ENCODE measurements around the gene LMTK2. TPM values are rescaled to one million over a fixed set of nuclear protein-coding genes. Genes with fewer than 3 reads are reported as not detected.

LMTK2 gene
- total and polyA plus RNA-seq, 2 experiments from 2014 or later: 6.7 to 23.8 TPM

DNA sequence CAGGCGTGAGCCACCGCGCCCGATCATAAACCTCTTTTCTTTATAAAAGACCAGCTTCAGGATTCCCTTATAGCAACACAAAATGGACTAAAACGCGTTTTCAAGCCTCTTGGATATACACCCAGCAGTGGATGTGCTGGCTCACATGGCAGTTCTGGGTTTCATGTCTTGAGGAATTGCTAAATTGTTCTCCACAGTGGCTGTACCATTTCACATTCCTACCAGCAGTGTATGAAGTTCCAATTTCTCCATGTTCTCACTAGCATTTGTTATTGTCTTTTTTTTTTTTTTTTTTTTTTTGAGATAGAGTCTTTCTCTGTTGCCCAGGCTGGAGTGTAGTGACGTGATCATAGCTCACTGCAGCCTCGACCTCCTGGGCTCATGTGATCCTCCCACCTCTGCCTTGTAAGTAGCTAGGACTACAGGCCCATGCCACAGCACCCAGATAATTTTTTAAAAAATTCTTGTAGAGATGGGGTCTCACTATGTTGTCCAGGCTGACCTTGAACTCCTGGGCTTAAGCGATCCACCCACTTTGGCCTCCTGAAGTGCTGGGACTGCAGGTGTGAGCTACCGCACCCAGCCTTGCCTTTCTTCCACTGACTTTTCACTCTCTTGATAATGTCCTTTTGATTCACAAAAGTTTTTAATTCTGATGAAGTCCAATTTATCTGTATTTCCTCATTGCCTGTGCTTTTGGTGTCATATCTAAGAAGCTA is 127.9 kb downstream of the LMTK2 start:
- TF ChIP-seq, protein P1, sequence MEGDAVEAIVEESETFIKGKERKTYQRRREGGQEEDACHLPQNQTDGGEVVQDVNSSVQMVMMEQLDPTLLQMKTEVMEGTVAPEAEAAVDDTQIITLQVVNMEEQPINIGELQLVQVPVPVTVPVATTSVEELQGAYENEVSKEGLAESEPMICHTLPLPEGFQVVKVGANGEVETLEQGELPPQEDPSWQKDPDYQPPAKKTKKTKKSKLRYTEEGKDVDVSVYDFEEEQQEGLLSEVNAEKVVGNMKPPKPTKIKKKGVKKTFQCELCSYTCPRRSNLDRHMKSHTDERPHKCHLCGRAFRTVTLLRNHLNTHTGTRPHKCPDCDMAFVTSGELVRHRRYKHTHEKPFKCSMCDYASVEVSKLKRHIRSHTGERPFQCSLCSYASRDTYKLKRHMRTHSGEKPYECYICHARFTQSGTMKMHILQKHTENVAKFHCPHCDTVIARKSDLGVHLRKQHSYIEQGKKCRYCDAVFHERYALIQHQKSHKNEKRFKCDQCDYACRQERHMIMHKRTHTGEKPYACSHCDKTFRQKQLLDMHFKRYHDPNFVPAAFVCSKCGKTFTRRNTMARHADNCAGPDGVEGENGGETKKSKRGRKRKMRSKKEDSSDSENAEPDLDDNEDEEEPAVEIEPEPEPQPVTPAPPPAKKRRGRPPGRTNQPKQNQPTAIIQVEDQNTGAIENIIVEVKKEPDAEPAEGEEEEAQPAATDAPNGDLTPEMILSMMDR (IDR thresholded peaks at IDR 0.05; ENCODE audit: low read depth, low read length): no peak
- H3K36me3 ChIP-seq: no peaks in the 10 kb centered on the region
- H3K27ac ChIP-seq: no peak overlapping the region
- H3K27me3 ChIP-seq: no peaks in the 10 kb centered on the region
- H3K4me1 ChIP-seq (ENCODE audit: low read depth): no peaks in the 10 kb centered on the region
- peak in 1 of 2 donors; percentile 13 for DNase-seq (ENCODE audit: low read depth in 1 of 2, low spot score in 1 of 2)
- no peaks in the 10 kb centered on the region for H3K9me3 ChIP-seq (ENCODE audit: low read depth)
- no peak overlapping the region for H3K4me3 ChIP-seq

DNA sequence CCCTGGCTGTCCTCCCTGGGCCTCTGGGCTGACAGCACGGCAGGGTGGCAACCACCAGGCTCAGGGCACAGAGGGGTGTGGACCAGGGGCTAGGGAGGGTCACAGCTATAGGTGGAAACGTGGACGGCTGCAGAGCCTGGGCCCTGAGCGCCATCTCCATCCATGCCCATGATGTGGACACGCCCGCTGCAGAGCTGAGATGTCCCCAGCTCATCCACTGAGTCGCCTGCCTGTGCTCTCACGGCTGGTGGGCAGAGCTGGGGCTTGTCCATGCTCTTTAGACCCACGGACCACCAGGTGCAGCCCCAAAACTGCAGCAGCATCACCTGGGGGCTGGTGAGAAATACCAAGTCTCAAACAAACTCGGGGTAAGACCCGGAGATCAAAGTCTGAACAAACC is 129.2 kb downstream of the LMTK2 start:
- H3K36me3 ChIP-seq: no peaks in the 10 kb centered on the region
- no peaks in the 10 kb centered on the region for H3K9me3 ChIP-seq (ENCODE audit: low read depth)
- H3K4me1 ChIP-seq (ENCODE audit: low read depth): no peaks in the 10 kb centered on the region
- H3K27me3 ChIP-seq: no peaks in the 10 kb centered on the region
- TF ChIP-seq, protein P1 (IDR thresholded peaks at IDR 0.05; ENCODE audit: low read depth, low read length): no peak
- no peak overlapping the region for H3K4me3 ChIP-seq
- no peak overlapping the region for H3K27ac ChIP-seq
- DNase-seq (ENCODE audit: low read depth in 1 of 2, low spot score in 1 of 2): no peak

DNA sequence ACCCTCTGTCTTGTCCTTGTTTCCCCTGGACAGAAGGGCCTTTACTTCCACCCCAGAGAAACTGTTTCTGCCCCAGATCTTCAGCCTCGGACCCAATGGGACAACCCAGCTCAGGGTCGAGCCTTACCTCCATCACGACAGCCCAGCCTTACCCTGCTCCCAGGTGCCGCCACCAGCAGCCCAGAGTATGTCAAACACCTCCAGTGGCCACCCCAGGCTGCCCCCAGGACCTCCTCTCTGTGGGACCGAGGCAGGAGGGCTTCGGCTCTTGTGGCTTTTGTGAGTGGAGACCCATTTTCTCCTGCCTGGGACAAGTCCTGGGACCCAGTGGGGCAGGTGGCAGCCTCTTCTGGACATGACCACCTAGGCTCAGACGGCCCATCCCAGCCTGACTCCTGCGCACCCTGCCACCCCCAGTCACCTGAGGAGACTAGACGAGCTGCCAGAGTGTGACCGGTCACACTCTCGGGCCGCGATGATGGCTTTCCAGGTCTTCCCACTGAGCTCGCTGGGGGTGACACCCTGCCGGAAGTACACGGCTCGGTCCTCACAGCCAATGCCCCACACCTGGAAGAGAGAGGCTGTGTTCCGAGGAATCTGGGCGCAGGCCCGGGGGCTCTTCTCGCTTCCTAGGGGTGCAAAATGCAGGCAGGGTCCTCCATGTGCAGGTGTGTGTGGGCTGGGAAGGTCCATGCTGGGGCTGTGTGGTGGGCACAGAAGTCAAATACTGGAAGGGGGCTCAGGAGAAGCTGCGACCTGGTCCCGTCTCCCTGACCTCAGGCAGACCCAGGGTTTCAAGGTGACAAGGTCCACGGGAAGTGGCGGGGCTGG is 129.9 kb downstream of the LMTK2 start:
- no peak for DNase-seq (ENCODE audit: low read depth in 1 of 2, low spot score in 1 of 2)
- no peaks in the 10 kb centered on the region for H3K9me3 ChIP-seq (ENCODE audit: low read depth)
- H3K4me1 ChIP-seq (ENCODE audit: low read depth): no peaks in the 10 kb centered on the region
- no peaks in the 10 kb centered on the region for H3K27me3 ChIP-seq
- H3K36me3 ChIP-seq: no peaks in the 10 kb centered on the region
- no peak overlapping the region for H3K27ac ChIP-seq
- TF ChIP-seq, protein P1 (IDR thresholded peaks at IDR 0.05; ENCODE audit: low read depth, low read length): no peak
- H3K4me3 ChIP-seq: no peak overlapping the region

DNA sequence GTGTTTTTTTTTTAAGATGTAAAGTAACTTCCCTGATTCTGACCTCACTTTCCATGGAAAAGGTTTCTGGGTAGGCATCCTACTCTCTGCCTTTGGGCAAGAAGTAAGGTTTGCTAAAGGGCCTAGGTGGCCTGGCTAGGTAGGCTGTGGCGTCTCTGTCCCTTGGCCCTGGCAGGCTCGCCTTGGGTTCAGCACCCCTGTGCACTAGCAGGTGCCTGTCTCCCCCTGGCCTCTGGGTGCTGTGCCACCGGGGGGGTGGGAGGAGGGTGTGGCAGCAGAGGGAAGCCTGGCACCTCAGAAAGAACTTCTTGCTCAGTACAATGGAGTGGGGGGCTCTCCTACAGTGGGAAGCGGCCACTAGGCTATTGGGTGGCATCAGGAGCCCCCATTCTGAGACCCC is 131.4 kb downstream of the LMTK2 start:
- no peaks in the 10 kb centered on the region for H3K27me3 ChIP-seq
- no peaks in the 10 kb centered on the region for H3K36me3 ChIP-seq

DNA sequence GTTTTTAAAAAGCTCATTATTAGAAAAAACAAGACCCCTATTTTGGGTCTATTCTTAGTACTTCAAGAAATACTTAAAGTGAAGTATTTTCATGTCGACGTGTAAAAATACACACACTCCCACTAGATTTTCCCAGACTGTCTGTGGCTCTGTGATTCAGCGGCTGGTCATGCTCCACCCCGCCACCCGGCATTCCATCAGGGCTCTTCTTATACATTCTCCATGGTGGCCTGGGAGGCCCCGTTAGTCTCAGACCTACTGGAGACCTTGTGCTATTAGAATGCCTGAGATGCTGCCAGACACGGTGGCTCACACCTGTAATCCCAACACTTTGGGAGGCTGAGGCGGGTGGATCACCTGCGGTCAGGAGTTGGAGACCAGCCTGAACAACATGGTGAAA is 132.3 kb downstream of the LMTK2 start:
- Histone ChIP-seq H3K27me3 (no peaks in the 10 kb centered on the region), H3K9me3 (ENCODE audit: low read depth) (no peaks in the 10 kb centered on the region), H3K36me3 (no peaks in the 10 kb centered on the region), H3K27ac (no peak overlapping the region), H3K4me3 (no peak overlapping the region), H3K4me1 (ENCODE audit: low read depth) (no peaks in the 10 kb centered on the region)
- no peak for DNase-seq (ENCODE audit: low read depth in 1 of 2, low spot score in 1 of 2)
- TF ChIP-seq, protein P1 (IDR thresholded peaks at IDR 0.05; ENCODE audit: low read depth, low read length): no peak

More for the DNA sequence above, 131.4 kb downstream of the LMTK2 start:
- H3K9me3 ChIP-seq (ENCODE audit: low read depth): no peaks in the 10 kb centered on the region
- no peak for DNase-seq (ENCODE audit: low read depth in 1 of 2, low spot score in 1 of 2)
- no peak overlapping the region for H3K4me3 ChIP-seq
- H3K4me1 ChIP-seq (ENCODE audit: low read depth): no peaks in the 10 kb centered on the region
- TF ChIP-seq, protein P1 (IDR thresholded peaks at IDR 0.05; ENCODE audit: low read depth, low read length): no peak
- no peak overlapping the region for H3K27ac ChIP-seq

Data from cardiac muscle cell (in vitro differentiated cells and primary cell).